AG09309 (cell line): ENCODE results near the gene MAN1A2.

ENCODE experiments used
- DNase-seq: peaks from one replicate; pipeline ENCODE4 v3.0.0-alpha.2; 2010; ENCODE audit warnings: low read depth
- H3K4me3 ChIP-seq: 2 replicates; pipeline ENCODE4 v1.5.1; 2011; ENCODE audit warnings: mild to moderate bottlenecking, low read depth, low read length, moderate library complexity; ENCODE audit not compliant: control insufficient read depth
- CTCF ChIP-seq: IDR thresholded peaks from 2 replicates; pipeline ENCODE4 v1.5.1; 2011; ENCODE audit warnings: mild to moderate bottlenecking, low read depth, low read length, inconsistent platforms; ENCODE audit not compliant: insufficient read depth, control insufficient read depth; ENCODE audit errors: missing control alignments

MAN1A2 gene

GRCh38 chr1:117537291-117537920 is 170.2 kb downstream of the MAN1A2 start:
- no peak for DNase-seq
- TF ChIP-seq CTCF, result no peak

GRCh38 chr1:117540532-117540931 is 173.3 kb downstream of the MAN1A2 start:
- no peak for TF ChIP-seq CTCF
- H3K4me3 ChIP-seq, result no peak overlapping the region
- no peak for DNase-seq

More at GRCh38 chr1:117537291-117537920, 170.2 kb downstream of the MAN1A2 start:
- no peak overlapping the region for H3K4me3 ChIP-seq

GRCh38 chr1:117541003-117541402 is 173.8 kb downstream of the MAN1A2 start:
- H3K4me3 ChIP-seq, result no peak overlapping the region
- no peak for DNase-seq
- TF ChIP-seq CTCF, result no peak

- no peak for DNase-seq
- TF ChIP-seq CTCF, result no peak
- no peak overlapping the region for H3K4me3 ChIP-seq
These were observed 174.3 kb downstream of the MAN1A2 start for GRCh38 chr1:117541585-117541984.

GRCh38 chr1:117544509-117545109 is 177.4 kb downstream of the MAN1A2 start:
- no peak for DNase-seq
- TF ChIP-seq CTCF, result no peak

GRCh38 chr1:117546467-117546866 is 179.2 kb downstream of the MAN1A2 start:
- DNase-seq, result no peak
- TF ChIP-seq CTCF, result no peak
- no peak overlapping the region for H3K4me3 ChIP-seq

More at GRCh38 chr1:117544509-117545109, 177.4 kb downstream of the MAN1A2 start:
- H3K4me3 ChIP-seq, result no peak overlapping the region
